Measurements from ENCODE around the gene GCHFR. TPM values are rescaled to one million over a fixed set of nuclear protein-coding genes. Genes with fewer than 3 reads are reported as not detected.

Gene GCHFR
- total and polyA plus RNA-seq, 10 of the 15 experiments (the other 5 are each of a cell fraction or from before 2014, with no cell fraction given): 10.5 to 94.0 (median 35.3) TPM

GRCh38 chr15:40808861-40809450, 45.1 kb downstream of the GCHFR start (continued):
- TF ChIP-seq E2F8 (IDR thresholded peaks at IDR 0.05; ENCODE audit: low read depth, partially characterized antibody) (no peak), IKZF1 (conservative IDR thresholded peaks at IDR 0.05) (peak; percentile 27; the same call in 1 of the 2 replicates), ATF3 (IDR thresholded peaks at IDR 0.05; ENCODE audit: borderline replicate concordance, extremely low read depth, low read depth, low read length) (no peak), HCFC1 (IDR thresholded peaks at IDR 0.05; ENCODE audit: low read length) (0 out of 2 replicates have a peak, but pooled peaks have one; percentile 3), HSF1 (IDR thresholded peaks at IDR 0.05; ENCODE audit: low read depth, low read length) (no peak), ETV6 (conservative IDR thresholded peaks at IDR 0.05 in 1 of 2, IDR thresholded peaks at IDR 0.05 in 1 of 2; ENCODE audit: borderline replicate concordance in 1 of 2, low read depth in 1 of 2) (no peak), RAD51 (IDR thresholded peaks at IDR 0.05) (no peak), EP300 (IDR thresholded peaks at IDR 0.05; ENCODE audit: borderline replicate concordance in 1 of 2, control insufficient read depth in 1 of 2, low read depth in 2 of 2, low read length in 2 of 2) (no peak), EED (IDR thresholded peaks at IDR 0.05; ENCODE audit: low read depth) (0 out of 2 replicates have a peak, but pooled peaks have one; percentile 36), CEBPZ (IDR thresholded peaks at IDR 0.05; ENCODE audit: low read depth, low read length) (no peak), RFX5 (IDR thresholded peaks at IDR 0.05; ENCODE audit: low read depth, low read length) (no peak), NFYB (IDR thresholded peaks at IDR 0.05; ENCODE audit: insufficient read depth, low read depth, low read length) (no peak), E4F1 (IDR thresholded peaks at IDR 0.05; ENCODE audit: borderline replicate concordance, partially characterized antibody) (no peak), ZSCAN29 (IDR thresholded peaks at IDR 0.05) (no peak), ESRRA (IDR thresholded peaks at IDR 0.05; ENCODE audit: low read length) (no peak), IKZF2 (IDR thresholded peaks at IDR 0.05) (peak in 1 of 2 experiments; percentile 36; a peak in 1 of 4 replicates), KAT2A (conservative IDR thresholded peaks at IDR 0.05; ENCODE audit: control insufficient read depth, low read depth, low read length) (no peak)
